KMS-11 (cell line): ENCODE measurements around the gene MRRF.

ENCODE experiments used
- H2AFZ ChIP-seq: fragments of 200-600 bp; sonication (generic); 2 replicates; pipeline ENCODE4 v1.6.1; 2016; ENCODE audit warnings: antibody characterized with exemption, mixed run types, low read depth
- H3K27ac ChIP-seq: fragments of 200-600 bp; sonication (generic); 2 replicates; pipeline ENCODE4 v1.6.1; 2016; ENCODE audit warnings: mild to moderate bottlenecking, mixed run types
- H3K27me3 ChIP-seq: fragments of 200-600 bp; sonication (generic); 2 replicates; pipeline ENCODE4 v1.6.1; 2017; ENCODE audit warnings: mild to moderate bottlenecking, low read depth, mixed run types, moderate library complexity; ENCODE audit not compliant: insufficient read depth
- H3K36me3 ChIP-seq: fragments of 200-600 bp; sonication (generic); 2 replicates; pipeline ENCODE4 v1.6.1; 2017; ENCODE audit warnings: mild to moderate bottlenecking, mixed run types; ENCODE audit not compliant: insufficient read depth
- H3K4me1 ChIP-seq: fragments of 200-600 bp; sonication (generic); 2 replicates; pipeline ENCODE4 v1.6.1; 2016; ENCODE audit warnings: mild to moderate bottlenecking, low read depth, mixed run types; ENCODE audit not compliant: poor library complexity, severe bottlenecking
- H3K4me2 ChIP-seq: fragments of 200-600 bp; sonication (generic); 2 replicates; pipeline ENCODE4 v1.7.0; 2016; ENCODE audit warnings: mild to moderate bottlenecking, mixed run types
- H3K4me3 ChIP-seq: fragments of 200-600 bp; sonication (generic); IDR thresholded peaks from 2 replicates; pipeline ENCODE4 v1.6.1; 2017; ENCODE audit warnings: low read depth, low read length, mixed read lengths; ENCODE audit not compliant: insufficient read depth
- H3K79me2 ChIP-seq: fragments of 200-600 bp; sonication (generic); 2 replicates; pipeline ENCODE4 v1.6.1; 2016; ENCODE audit warnings: low read depth, mixed run types; ENCODE audit not compliant: insufficient read depth
- H3K9ac ChIP-seq: fragments of 200-600 bp; sonication (generic); 2 replicates; pipeline ENCODE4 v1.6.1; 2016; ENCODE audit warnings: mild to moderate bottlenecking, mixed run types
- H4K20me1 ChIP-seq: fragments of 200-600 bp; sonication (generic); 2 replicates; pipeline ENCODE4 v1.6.1; 2016; ENCODE audit warnings: mild to moderate bottlenecking, mixed run types; ENCODE audit not compliant: insufficient read depth
- CTCF ChIP-seq: fragments of 200-600 bp; sonication (generic); conservative IDR thresholded peaks from 2 replicates; pipeline ENCODE4 v1.6.1; 2017; ENCODE audit warnings: low read depth, mild to moderate bottlenecking, antibody characterized with exemption, low read length, moderate library complexity, mixed read lengths

The MRRF gene

DNA sequence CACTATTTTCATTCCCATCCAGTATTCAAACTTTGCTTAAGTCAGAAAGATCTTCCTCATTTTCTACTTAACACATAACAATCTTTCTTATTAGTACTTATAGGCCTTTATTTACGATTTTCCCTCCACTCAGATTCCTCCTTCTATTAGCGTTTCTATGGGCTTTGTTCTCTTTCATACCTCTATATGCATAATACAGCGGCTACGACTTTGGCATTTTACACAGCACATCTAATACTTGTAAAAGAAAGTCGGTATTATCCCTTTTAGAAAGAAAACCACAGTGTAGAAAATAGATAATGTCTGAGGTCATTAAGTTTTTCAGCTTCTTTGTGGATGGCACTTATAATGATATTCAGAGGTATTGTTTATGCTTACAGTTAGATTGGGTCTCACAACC lies 8.5 kb upstream of the MRRF start:
- H3K4me2 ChIP-seq, result no peak overlapping the region
- H3K79me2 ChIP-seq, result no peaks in the 10 kb centered on the region
- TF ChIP-seq CTCF, result no peak
- H4K20me1 ChIP-seq, result no peaks in the 10 kb centered on the region
- H3K9ac ChIP-seq, result no peak overlapping the region
- no peak overlapping the region for H2AFZ ChIP-seq
- no peaks in the 10 kb centered on the region for H3K27me3 ChIP-seq
- no peak overlapping the region for H3K4me3 ChIP-seq
- peaks cover 4% of the 10 kb centered on the region; the same call in 1 of the 2 replicates for H3K36me3 ChIP-seq
- H3K4me1 ChIP-seq, result no peaks in the 10 kb centered on the region
- H3K27ac ChIP-seq, result no peak overlapping the region

DNA sequence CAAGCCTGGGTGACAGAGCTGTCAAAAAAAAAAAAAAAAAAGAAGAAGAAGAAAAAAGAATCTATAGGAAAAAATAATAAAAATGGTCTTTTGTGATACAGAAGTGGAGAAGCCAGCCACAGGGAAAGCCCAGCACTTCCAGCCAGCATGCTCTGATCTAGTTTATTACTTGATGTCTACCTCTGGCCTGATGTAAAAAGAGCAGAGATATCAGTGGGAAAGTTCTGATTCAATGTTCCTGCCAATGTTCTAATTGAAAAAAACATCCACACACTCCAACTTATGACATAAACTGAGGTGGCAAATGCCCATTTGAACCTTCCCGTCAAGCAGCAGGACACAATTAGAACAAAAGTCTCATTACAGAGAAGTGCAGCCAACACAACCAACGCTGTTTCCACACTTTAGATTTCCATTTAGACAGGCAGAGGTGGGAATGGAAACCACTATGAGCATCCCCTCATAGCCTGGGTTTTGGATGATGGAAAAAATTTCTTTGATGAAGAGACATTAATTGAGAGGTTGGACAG lies 5.7 kb upstream of the MRRF start:
- Histone ChIP-seq H3K9ac (no peak overlapping the region), H3K27me3 (no peaks in the 10 kb centered on the region), H3K79me2 (peaks cover 16% of the 10 kb centered on the region), H3K4me1 (peaks cover 23% of the 10 kb centered on the region), H4K20me1 (no peaks in the 10 kb centered on the region), H3K27ac (no peak overlapping the region), H3K36me3 (peaks cover 4% of the 10 kb centered on the region; the same call in 1 of the 2 replicates), H3K4me2 (no peak overlapping the region), H2AFZ (no peak overlapping the region), H3K4me3 (no peak overlapping the region)
- no peak for TF ChIP-seq CTCF

DNA sequence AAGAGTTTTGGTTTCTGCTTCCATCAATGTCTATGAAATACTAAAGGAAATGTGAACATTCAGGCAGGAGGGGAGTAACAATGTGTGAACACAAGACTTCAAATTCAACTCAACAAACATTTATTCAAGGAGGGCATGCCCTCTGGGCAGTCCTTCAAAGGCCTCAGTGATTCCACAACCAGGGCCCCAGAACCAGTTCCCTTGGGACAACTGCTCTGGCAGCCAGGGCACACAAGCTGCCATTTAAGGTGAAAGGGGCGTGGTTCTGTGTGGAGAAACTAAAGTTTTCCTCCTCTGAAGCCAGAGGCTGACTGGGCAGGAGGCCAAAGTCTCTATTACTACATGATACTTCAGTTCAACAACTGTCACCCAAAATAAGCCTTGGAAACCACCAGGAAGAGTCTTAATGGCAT lies 3.2 kb upstream of the MRRF start:
- no peak for TF ChIP-seq CTCF
- Histone ChIP-seq H3K9ac (no peak overlapping the region), H3K36me3 (peaks cover 4% of the 10 kb centered on the region; the same call in 1 of the 2 replicates), H4K20me1 (no peaks in the 10 kb centered on the region), H3K79me2 (peaks cover 36% of the 10 kb centered on the region), H3K4me1 (peaks cover 31% of the 10 kb centered on the region), H3K27ac (no peak overlapping the region), H3K4me3 (no peak overlapping the region), H3K27me3 (no peaks in the 10 kb centered on the region), H3K4me2 (no peak overlapping the region), H2AFZ (no peak overlapping the region)

DNA sequence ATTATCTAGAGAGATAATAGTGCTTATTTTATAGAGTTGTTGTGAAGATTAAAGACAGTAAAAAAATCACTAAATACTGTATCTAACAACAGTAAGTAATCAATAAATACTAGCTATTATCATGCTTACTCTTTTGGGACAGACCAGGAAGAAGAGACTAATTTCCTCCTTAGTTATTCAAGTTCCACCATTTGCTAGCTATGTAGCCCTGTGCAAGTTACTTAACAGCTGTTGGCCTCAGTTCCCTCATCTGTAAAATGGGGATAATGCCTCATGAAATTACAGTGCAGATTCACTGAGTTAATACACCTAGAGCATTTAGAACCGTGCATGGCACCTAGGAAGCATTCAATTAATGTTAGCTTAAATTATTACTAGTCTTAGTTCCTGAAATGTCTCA lies 2.6 kb upstream of the MRRF start:
- H2AFZ ChIP-seq, result no peak overlapping the region
- no peak overlapping the region for H3K4me2 ChIP-seq
- peaks cover 40% of the 10 kb centered on the region for H3K79me2 ChIP-seq
- H3K4me3 ChIP-seq, result no peak overlapping the region
- H3K4me1 ChIP-seq, result peaks cover 31% of the 10 kb centered on the region
- H4K20me1 ChIP-seq, result no peaks in the 10 kb centered on the region
- no peak overlapping the region for H3K27ac ChIP-seq
- no peak overlapping the region for H3K9ac ChIP-seq
- H3K27me3 ChIP-seq, result no peaks in the 10 kb centered on the region
- peaks cover 4% of the 10 kb centered on the region; the same call in 1 of the 2 replicates for H3K36me3 ChIP-seq
- no peak for TF ChIP-seq CTCF
